Medulla oblongata (tissue), 1 donor: ENCODE results near the gene OIP5.
"Not testable (repeated sequence)": the region's sequence is repeated elsewhere in the genome, so short reads cannot be mapped to it uniquely, and the experiment has no call there.

Source experiments
- DNase-seq: peaks from one replicate; pipeline ENCODE4 v3.0.0-alpha.2; 2015; ENCODE audit errors: extremely low spot score

The OIP5 gene

DNA sequence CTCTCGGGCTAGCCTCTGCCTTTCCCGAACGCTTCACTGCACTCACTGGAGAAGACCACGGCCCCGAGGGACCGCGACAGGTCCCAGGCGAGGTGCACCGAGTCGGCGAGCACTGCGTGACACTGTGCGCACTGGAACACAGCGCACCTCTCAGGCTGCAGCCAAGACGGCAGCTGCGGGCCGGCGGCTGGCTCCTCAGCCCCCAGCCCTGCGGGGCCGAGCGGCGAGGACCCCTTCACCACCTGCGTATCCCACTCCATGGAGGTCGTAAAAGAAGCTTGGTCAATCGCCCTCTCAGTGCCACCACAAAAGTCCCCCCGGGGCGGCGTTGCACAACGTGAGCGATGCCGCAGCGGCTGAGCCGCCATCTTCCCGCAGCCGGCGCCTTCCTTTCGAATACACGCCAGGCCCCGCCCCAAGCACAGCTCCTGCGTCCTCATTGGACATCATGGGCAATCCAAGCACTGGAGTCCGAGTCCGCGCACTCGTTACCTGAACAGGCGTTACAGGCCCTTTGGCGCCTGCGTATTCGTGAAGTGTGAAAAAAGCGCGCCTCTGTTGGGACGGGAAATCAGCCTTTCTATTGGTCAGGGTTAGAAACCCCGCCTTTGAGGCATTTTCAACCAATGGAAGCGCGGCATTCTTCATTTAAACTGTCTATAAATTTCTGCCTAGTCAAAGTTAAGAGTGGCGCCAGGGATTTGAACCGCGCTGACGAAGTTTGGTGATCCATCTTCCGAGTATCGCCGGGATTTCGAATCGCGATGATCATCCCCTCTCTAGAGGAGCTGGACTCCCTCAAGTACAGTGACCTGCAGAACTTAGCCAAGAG, at the start of gene OIP5, which contains the start of gene NUSAP1:
TSS of gene OIP5 (minus strand) at position 398 of the 832 bp plus-strand sequence. CDS start at position 368, 30 bp downstream.
TSS of gene NUSAP1 (plus strand) at position 688 of the 832 bp plus-strand sequence. CDS start at position 765, 77 bp downstream.
- peak; percentile 99 for DNase-seq

DNA sequence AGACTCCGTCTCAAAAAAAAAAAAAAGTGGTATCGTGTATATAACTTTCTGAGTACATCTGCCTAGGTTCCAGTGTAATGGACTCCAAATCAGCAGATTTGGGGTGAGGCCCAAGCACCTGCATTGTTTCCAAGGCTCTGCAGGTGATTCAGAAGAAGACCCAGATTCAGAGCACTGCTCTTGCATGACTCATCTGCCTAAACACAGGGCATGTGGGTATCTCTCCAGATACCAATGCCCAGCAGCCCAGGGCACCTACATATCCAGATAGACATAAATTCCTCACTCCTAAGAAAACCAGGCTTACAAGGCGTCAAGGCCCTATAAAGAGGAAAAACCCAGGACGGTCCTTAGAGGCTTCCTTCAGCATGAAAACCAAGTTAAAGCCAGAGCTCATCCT, 45.6 kb upstream of the OIP5 start:
- no peak for DNase-seq

DNA sequence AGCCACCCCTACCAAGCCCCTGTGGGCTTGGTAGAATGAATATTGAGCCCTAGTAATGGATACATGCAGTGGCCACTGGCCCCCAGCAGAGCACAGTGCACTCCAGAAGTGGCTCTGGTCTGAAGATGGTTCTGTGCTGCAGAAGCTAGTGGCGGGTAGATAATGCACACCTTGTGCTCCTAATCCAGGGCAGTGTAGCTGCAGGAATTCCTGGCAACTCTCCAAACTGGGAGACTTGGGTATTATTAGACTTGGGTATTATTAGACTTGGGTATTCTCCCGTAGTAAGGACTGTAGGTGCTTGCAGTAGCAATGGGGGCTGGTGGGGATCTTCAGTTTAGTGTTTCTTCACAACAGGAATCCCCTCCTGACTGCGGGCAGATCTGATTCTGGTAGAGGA, 35.0 kb upstream of the OIP5 start:
- no peak for DNase-seq

DNA sequence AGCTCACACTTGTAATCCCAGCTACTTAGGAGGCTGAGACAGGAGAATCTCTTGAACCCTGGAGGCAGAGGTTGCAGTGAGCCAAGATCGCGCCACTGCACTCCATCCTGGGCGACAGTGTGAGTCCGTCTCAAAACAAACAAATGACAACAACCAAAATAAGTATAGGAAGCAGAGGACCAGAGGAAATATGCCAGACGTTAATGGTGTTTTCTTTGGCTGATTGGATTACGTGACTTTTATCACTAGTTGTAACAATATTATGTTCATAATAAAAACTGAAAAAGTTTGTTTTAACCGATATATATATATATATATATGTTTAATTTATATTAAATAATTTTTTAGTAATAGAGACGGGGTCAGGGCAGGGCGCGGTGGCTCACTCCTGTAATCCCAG, 22.0 kb upstream of the OIP5 start:
- DNase-seq, result no peak

GRCh38 chr15:41350057-41350717, 17.8 kb upstream of the OIP5 start:
- no peak for DNase-seq

- no peak for DNase-seq
Observed at GRCh38 chr15:41347236-41347635, 14.8 kb upstream of the OIP5 start.

DNA sequence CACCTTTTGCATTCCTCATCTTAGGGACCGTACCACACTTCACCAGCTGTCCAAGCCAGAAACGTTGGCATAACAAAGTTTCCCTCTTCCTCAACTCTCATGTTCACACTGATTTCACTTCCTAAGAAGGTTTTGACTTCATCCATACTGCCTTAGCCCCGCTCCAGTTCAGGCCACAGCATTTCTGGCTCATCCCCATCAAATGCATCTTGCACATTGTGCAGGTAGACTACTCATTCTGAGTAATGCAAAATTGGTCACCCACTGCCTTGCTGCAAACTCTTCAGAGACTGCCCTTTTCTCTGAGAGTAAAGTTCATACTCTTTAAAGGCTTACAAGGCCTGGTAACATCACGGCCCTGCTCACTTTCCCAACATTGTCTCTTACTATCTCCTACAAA, 9.1 kb upstream of the OIP5 start:
- DNase-seq, result no peak

DNA sequence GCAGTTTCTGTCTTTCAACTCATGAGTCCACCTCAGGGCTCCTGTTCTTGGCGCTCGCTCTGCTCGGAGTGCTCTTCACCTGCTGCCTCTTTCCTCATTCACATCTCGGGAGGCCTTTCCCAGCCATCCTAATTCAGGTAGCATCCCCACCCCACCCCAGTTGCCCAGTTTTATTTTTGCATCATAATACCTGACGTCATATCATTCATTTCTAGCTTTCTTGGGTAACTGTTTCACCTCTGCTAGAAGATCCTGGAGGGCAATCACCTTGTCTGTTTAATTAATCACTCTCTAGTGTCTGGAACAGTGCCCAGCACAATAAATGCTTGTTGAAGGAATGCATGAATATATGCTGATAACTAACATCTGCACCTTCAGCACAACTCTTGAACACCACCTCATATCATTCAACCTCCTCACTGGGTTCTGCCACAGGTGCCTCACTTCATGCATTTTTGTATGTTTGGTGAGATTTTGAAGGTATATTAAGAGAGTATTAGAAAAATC, 7.9 kb upstream of the OIP5 start:
- DNase-seq, result no peak

GRCh38 chr15:41337631-41338522, 5.5 kb upstream of the OIP5 start:
- no peak for DNase-seq

GRCh38 chr15:41337047-41337446, 4.7 kb upstream of the OIP5 start:
- no peak for DNase-seq

DNA sequence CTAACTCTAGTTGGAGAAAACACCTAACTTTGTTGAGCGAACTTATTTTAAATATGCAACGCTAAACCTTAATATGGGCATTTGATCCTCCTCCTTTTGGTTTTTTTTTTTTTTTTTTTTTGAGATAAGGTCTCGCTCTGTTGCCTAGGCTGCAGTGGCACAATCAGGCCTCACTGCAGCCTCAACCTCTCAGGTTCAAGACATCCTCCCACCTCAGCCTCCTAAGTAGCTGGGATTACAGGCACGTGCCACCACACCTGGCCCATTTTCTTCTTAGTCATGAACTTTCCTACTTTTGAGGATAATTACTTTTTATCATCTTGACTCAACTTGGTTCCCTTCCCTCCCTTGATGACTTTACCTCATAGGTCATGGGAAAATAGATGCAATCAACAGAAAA, 4.2 kb upstream of the OIP5 start:
- DNase-seq, result no peak

- DNase-seq, result no peak
Observed at GRCh38 chr15:41334293-41335120, 2.1 kb upstream of the OIP5 start.

GRCh38 chr15:41333026-41333562, 703 bp upstream of the OIP5 start:
- DNase-seq, result peak; percentile 31

GRCh38 chr15:41331833-41332193, 578 bp downstream of the OIP5 start:
- DNase-seq, result no peak

- DNase-seq, result no peak
Observed at GRCh38 chr15:41331281-41331680, 1.1 kb downstream of the OIP5 start.

DNA sequence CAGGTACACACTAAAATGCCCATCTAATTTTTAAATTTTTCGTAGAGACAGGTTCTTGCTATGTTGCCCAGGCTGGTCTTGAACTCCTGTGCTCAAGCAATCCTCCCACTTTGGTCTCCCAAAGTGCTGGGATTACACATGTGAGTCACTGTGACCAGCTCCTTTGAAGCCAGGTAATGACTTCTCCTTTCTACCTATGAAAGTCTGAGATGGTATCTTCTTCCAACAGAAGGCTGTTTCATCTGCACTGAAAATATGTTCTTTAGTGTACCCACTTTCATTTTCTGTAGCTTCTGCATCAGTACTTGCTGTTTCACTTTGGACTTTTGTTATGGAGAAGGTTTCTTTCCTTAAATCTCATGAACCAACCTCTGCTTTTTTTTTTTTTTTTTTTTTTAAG, 8.8 kb downstream of the OIP5 start:
- no peak for DNase-seq

DNA sequence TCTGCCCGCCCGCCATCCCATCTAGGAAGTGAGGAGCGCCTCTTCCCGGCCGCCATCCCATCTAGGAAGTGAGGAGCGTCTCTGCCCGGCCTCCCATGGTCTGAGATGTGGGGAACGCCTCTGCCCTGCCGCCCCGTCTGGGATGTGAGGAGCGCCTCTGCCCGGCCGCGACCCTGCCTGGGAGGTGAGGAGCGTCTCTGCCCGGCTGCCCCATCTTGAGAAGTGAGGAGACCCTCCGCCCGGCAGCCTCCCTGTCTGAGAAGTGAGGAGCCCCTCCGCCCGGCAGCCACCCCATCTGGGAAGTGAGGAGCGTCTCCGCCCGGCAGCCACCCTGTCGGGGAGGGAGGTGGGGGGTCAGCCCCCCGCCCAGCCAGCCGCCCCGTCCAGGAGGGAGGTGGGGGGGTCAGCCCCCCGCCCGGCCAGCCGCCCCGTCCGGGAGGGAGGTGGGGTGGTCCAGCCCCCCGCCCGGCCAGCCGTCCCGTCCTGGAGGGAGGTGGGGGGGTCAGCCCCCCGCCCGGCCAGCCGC, 11.5 kb downstream of the OIP5 start:
- DNase-seq, result not testable (repeated sequence)

GRCh38 chr15:41309226-41309905, 23.0 kb downstream of the OIP5 start:
- no peak for DNase-seq

- no peak for DNase-seq
Observed at GRCh38 chr15:41307679-41308078, 24.7 kb downstream of the OIP5 start.
